Measurements from ENCODE around the gene PLAGL2.

DNA sequence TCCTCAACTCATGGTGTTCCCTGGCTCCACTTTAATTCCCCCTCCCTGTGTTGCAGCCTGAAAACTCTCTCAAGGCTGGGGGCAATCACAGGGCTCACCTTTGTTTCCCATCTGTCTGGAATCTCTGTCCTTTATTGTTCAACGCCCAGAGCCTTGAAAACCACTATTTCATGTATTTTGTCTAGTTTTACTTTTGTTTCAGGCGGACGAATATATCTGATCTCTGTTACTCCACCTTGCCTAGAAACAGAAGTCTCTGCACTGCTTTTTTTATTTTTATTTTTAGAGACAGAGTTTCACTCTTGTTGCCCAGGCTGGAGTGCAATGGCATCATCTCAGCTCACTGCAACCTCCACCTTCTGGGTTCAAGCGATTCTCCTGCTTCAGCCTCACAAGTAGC, 27.6 kb downstream of the PLAGL2 start:
- TF ChIP-seq CTBP2 (IDR thresholded peaks at IDR 0.05; ENCODE audit: borderline replicate concordance, insufficient read depth, insufficient read length, low read length) (no peak), TAF1 (IDR thresholded peaks at IDR 0.05; ENCODE audit: low read depth, low read length) (no peak), SP1 (IDR thresholded peaks at IDR 0.05; ENCODE audit: low read depth, low read length) (no peak), KDM1A (IDR thresholded peaks at IDR 0.05; ENCODE audit: borderline replicate concordance, low read length) (no peak)

All from H1 (cell line).